ENCODE data around the gene SAMD14.

GRCh38 chr17:50177476-50177875 is 47.5 kb upstream of the SAMD14 start:
- TF ChIP-seq CTCF (IDR thresholded peaks at IDR 0.05) = no peak
- TF ChIP-seq POLR2A (IDR thresholded peaks at IDR 0.05) = no peak

All from right lobe of liver (tissue), 4 donors.